Adrenal gland (tissue), 5 donors: ENCODE results near the gene FARP1.

Experiments used
- CTCF ChIP-seq, 6 experiments: fragments of 450-650 bp in 4 of 6; fragments of 200-600 bp in 2 of 6; sonication (generic) in 1 of 6; IDR thresholded peaks; 1 replicate in 5 of 6; 2 replicates in 1 of 6; pipeline versions ENCODE4 v1.5.1 to v1.8.0; 2016 to 2021; ENCODE audit warnings: antibody characterized with exemption in 6 of 6, mild to moderate bottlenecking in 2 of 6, moderate library complexity in 1 of 6
- POLR2A ChIP-seq, 2 donors: fragments of 450-650 bp; IDR thresholded peaks; one replicate each; pipeline ENCODE4 v1.6.1; 2017; ENCODE audit warnings: antibody characterized with exemption in 2 of 2, mild to moderate bottlenecking in 2 of 2, moderate library complexity in 1 of 2
- donor health status: DM: no; HTN: no; CAD: no.

DNA sequence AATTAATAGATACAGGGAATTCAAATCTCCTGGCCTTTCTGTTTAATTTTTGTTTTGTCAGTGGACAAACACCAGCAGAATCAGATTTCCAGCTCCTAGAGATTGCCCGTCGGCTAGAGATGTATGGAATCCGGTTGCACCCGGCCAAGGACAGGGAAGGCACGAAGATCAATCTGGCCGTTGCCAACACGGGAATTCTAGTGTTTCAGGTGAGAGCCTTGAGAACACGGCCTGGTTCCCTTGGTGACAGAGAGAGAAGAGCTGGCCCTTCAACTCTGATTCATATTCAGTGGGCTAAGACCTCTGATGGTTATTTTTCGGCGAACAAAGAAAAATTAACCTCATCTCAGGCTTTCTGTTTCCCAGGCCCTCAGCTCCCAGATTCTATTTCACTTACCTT, 242.7 kb downstream of the FARP1 start:
- no peak for TF ChIP-seq CTCF (IDR thresholded peaks at IDR 0.05)
- TF ChIP-seq POLR2A (IDR thresholded peaks at IDR 0.05): no peak
